Measurements from ENCODE around the gene BATF. TPM values are rescaled to one million over a fixed set of nuclear protein-coding genes. Genes with fewer than 3 reads are reported as not detected.

BATF gene
- total and polyA plus RNA-seq, 5 donors: 0.53 to 3.0 (median 0.72) TPM; not detected in 1

- Histone ChIP-seq H3K4me1 (ENCODE audit: control insufficient read depth, insufficient read depth, low read length) (no peaks in the 10 kb centered on the region), H3K27ac (ENCODE audit: low read length) (no peak overlapping the region), H3K4me3 (ENCODE audit: low read length) (no peak overlapping the region), H3K9me3 (ENCODE audit: control insufficient read depth, low read length) (no peaks in the 10 kb centered on the region), H3K27me3 (ENCODE audit: control insufficient read depth, insufficient read depth) (no peaks in the 10 kb centered on the region)
- no peak for DNase-seq
- WGBS: 84% methylated on average over 6 of the region's 6 CpGs
- ATAC-seq: peak in 1 of 2 donors; percentile 25
- intact Hi-C loops (cut with DNase I): loop anchor here (2.0 to 10.0 kb wide), 3 partner anchors 179 to 365 kb away; partner anchors contain the start of gene NEK9 (in 1 of the 4)
Observed at GRCh38 chr14:75489480-75489837, 32.8 kb upstream of the BATF start.

DNA sequence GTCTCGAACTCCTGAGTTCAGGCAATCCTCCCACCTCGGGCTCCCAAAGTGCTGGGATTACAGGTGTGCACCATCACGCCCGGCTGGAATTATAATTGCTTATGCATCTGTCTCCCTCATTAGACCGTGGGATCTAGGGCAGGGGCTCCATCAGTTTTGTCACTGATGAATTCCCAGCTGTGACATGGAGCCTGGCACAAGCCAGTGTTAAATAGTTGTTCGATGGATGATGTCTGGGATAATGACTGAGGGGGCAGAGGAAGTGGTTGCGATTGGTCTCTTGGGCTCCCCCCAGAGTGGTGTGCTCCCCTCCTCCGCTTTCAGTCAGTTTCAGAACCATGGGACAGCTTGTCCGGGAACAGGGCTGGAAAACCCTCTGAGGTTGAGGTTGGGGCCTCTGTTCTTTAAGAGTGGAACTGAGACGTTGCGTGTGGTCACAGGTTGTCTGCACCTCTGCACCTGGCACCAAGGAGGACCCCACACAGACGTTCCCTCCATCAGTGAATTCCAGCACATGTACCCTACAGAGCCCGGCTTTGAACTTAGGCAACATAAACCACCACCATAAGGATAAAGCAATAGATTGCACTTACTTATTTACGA is 30.8 kb upstream of the BATF start:
- Histone ChIP-seq H3K9me3 (ENCODE audit: control insufficient read depth, low read length) (no peaks in the 10 kb centered on the region), H3K4me1 (ENCODE audit: control insufficient read depth, insufficient read depth, low read length) (no peaks in the 10 kb centered on the region), H3K27me3 (ENCODE audit: control insufficient read depth, insufficient read depth) (no peaks in the 10 kb centered on the region), H3K4me3 (ENCODE audit: low read length) (no peak overlapping the region), H3K27ac (ENCODE audit: low read length) (no peak overlapping the region)
- 78% methylated on average over 14 of the region's 14 CpGs for WGBS
- ATAC-seq (no peak), DNase-seq (no peak)
- intact Hi-C loops (cut with DNase I): loop anchor here in 1 of 4 donors (10.0 kb wide), 1 partner anchor 357 kb away; no protein-coding TSS in a partner anchor

- H3K27ac ChIP-seq (ENCODE audit: low read length): no peak overlapping the region
- intact Hi-C loops (cut with DNase I): loop anchor here in 1 of 4 donors (10.0 kb wide), 1 partner anchor 358 kb away; no protein-coding TSS in a partner anchor
- DNase-seq (no peak), ATAC-seq (no peak)
- no peaks in the 10 kb centered on the region for H3K4me1 ChIP-seq (ENCODE audit: control insufficient read depth, insufficient read depth, low read length)
- no peaks in the 10 kb centered on the region for H3K9me3 ChIP-seq (ENCODE audit: control insufficient read depth, low read length)
- H3K4me3 ChIP-seq (ENCODE audit: low read length): no peak overlapping the region
- WGBS: 89% methylated on average over 9 of the region's 9 CpGs
- no peaks in the 10 kb centered on the region for H3K27me3 ChIP-seq (ENCODE audit: control insufficient read depth, insufficient read depth)
Observed at GRCh38 chr14:75492832-75493591, 29.3 kb upstream of the BATF start.

DNA sequence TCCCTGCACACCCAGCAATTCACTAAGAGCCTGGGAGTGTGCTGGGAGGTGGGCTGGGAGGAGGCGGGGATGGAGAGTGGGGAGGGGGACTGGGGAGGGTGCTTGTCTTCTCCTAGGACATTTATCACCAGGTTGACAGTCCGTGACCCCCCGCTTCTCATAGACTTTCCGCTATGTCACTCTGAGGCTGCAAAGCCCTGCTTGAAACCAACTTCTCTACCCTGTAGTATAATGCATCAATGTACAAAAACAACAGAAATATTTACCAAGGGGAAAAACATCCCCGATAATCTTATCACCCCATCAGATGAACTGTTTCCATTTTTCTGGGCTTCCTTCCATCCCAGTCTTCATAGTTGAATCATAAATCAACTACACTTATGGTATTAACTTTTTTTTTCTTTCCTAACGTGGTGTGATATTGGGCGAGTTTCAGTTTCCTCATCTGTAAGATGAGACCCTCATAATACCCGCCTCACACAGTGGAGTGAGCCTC is 28.6 kb upstream of the BATF start:
- intact Hi-C loops (cut with DNase I): loop anchor here in 1 of 4 donors (10.0 kb wide), 1 partner anchor 359 kb away; no protein-coding TSS in a partner anchor
- no peak for DNase-seq
- 75% methylated on average over 8 of the region's 8 CpGs for WGBS
- no peak for ATAC-seq
- no peak overlapping the region for H3K27ac ChIP-seq (ENCODE audit: low read length)
- no peaks in the 10 kb centered on the region for H3K9me3 ChIP-seq (ENCODE audit: control insufficient read depth, low read length)
- H3K27me3 ChIP-seq (ENCODE audit: control insufficient read depth, insufficient read depth): no peaks in the 10 kb centered on the region
- no peak overlapping the region for H3K4me3 ChIP-seq (ENCODE audit: low read length)
- no peaks in the 10 kb centered on the region for H3K4me1 ChIP-seq (ENCODE audit: control insufficient read depth, insufficient read depth, low read length)

GRCh38 chr14:75494896-75495295 is 27.4 kb upstream of the BATF start:
- no peaks in the 10 kb centered on the region for H3K27me3 ChIP-seq (ENCODE audit: control insufficient read depth, insufficient read depth)
- H3K4me1 ChIP-seq (ENCODE audit: control insufficient read depth, insufficient read depth, low read length): no peaks in the 10 kb centered on the region
- H3K27ac ChIP-seq (ENCODE audit: low read length): no peak overlapping the region
- 96% methylated on average over 5 of the region's 5 CpGs for WGBS
- DNase-seq: no peak
- intact Hi-C loops (cut with DNase I): loop anchor here in 1 of 4 donors (10.0 kb wide), 1 partner anchor 360 kb away; no protein-coding TSS in a partner anchor
- H3K4me3 ChIP-seq (ENCODE audit: low read length): no peak overlapping the region
- no peaks in the 10 kb centered on the region for H3K9me3 ChIP-seq (ENCODE audit: control insufficient read depth, low read length)
- ATAC-seq: no peak

GRCh38 chr14:75495399-75495798 is 26.9 kb upstream of the BATF start:
- 76% methylated on average over 3 of the region's 3 CpGs for WGBS
- no peaks in the 10 kb centered on the region for H3K4me1 ChIP-seq (ENCODE audit: control insufficient read depth, insufficient read depth, low read length)
- no peak overlapping the region for H3K4me3 ChIP-seq (ENCODE audit: low read length)
- ATAC-seq (no peak), DNase-seq (no peak)
- no peak overlapping the region for H3K27ac ChIP-seq (ENCODE audit: low read length)
- H3K9me3 ChIP-seq (ENCODE audit: control insufficient read depth, low read length): no peaks in the 10 kb centered on the region
- intact Hi-C loops (cut with DNase I): loop anchor here in 1 of 4 donors (10.0 kb wide), 1 partner anchor 361 kb away; no protein-coding TSS in a partner anchor
- no peaks in the 10 kb centered on the region for H3K27me3 ChIP-seq (ENCODE audit: control insufficient read depth, insufficient read depth)

- Histone ChIP-seq H3K27me3 (ENCODE audit: control insufficient read depth, insufficient read depth) (no peaks in the 10 kb centered on the region), H3K4me1 (ENCODE audit: control insufficient read depth, insufficient read depth, low read length) (no peaks in the 10 kb centered on the region), H3K4me3 (ENCODE audit: low read length) (no peak overlapping the region), H3K9me3 (ENCODE audit: control insufficient read depth, low read length) (no peaks in the 10 kb centered on the region), H3K27ac (ENCODE audit: low read length) (no peak overlapping the region)
- ATAC-seq: no peak
- intact Hi-C loops (cut with DNase I): loop anchor here in 1 of 4 donors (10.0 kb wide), 1 partner anchor 361 kb away; no protein-coding TSS in a partner anchor
- 75% methylated on average over 5 of the region's 5 CpGs for WGBS
- DNase-seq: no peak
Observed at GRCh38 chr14:75495882-75496281, 26.4 kb upstream of the BATF start.

GRCh38 chr14:75496755-75497154 is 25.5 kb upstream of the BATF start:
- H3K27ac ChIP-seq (ENCODE audit: low read length): no peak overlapping the region
- DNase-seq (no peak), ATAC-seq (no peak)
- H3K9me3 ChIP-seq (ENCODE audit: control insufficient read depth, low read length): no peaks in the 10 kb centered on the region
- intact Hi-C loops (cut with DNase I): loop anchor here in 1 of 4 donors (10.0 kb wide), 1 partner anchor 362 kb away; no protein-coding TSS in a partner anchor
- 87% methylated on average over 4 of the region's 4 CpGs for WGBS
- no peak overlapping the region for H3K4me3 ChIP-seq (ENCODE audit: low read length)
- H3K4me1 ChIP-seq (ENCODE audit: control insufficient read depth, insufficient read depth, low read length): no peaks in the 10 kb centered on the region
- H3K27me3 ChIP-seq (ENCODE audit: control insufficient read depth, insufficient read depth): no peaks in the 10 kb centered on the region

DNA sequence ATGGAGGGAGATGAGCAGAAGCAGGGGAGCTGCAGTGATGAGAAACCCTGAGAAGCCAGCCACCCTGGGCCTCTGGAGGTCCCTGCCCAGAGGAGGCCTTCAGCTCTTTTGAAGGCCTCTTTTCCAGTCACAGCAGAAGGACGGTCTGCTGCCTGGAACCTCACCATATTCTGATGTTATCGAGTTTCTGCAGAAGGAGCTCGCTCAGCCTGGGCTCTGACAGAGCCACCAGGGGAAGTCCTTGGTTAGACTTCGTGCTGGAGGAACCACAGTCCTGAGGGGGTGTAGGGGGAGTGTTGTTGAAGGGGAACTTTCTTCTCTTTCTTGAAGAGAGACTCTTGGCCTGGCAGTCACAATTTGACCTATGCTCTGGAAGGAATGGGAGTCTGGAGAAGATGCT is 25.1 kb upstream of the BATF start:
- H3K27ac ChIP-seq (ENCODE audit: low read length): no peak overlapping the region
- H3K27me3 ChIP-seq (ENCODE audit: control insufficient read depth, insufficient read depth): no peaks in the 10 kb centered on the region
- H3K4me3 ChIP-seq (ENCODE audit: low read length): no peak overlapping the region
- intact Hi-C loops (cut with DNase I): loop anchor here in 1 of 4 donors (10.0 kb wide), 1 partner anchor 362 kb away; no protein-coding TSS in a partner anchor
- no peaks in the 10 kb centered on the region for H3K4me1 ChIP-seq (ENCODE audit: control insufficient read depth, insufficient read depth, low read length)
- H3K9me3 ChIP-seq (ENCODE audit: control insufficient read depth, low read length): no peaks in the 10 kb centered on the region
- ATAC-seq (no peak), DNase-seq (no peak)
- 84% methylated on average over 4 of the region's 4 CpGs for WGBS

- ATAC-seq (no peak), DNase-seq (no peak)
- WGBS: 93% methylated on average over 11 of the region's 11 CpGs
- no peaks in the 10 kb centered on the region for H3K4me1 ChIP-seq (ENCODE audit: control insufficient read depth, insufficient read depth, low read length)
- no peaks in the 10 kb centered on the region for H3K9me3 ChIP-seq (ENCODE audit: control insufficient read depth, low read length)
- no peaks in the 10 kb centered on the region for H3K27me3 ChIP-seq (ENCODE audit: control insufficient read depth, insufficient read depth)
- H3K27ac ChIP-seq (ENCODE audit: low read length): no peak overlapping the region
- intact Hi-C loops (cut with DNase I): loop anchor here in 1 of 4 donors (10.0 kb wide), 1 partner anchor 363 kb away; no protein-coding TSS in a partner anchor
- H3K4me3 ChIP-seq (ENCODE audit: low read length): no peak overlapping the region
Observed at GRCh38 chr14:75497701-75498100, 24.6 kb upstream of the BATF start.
